ENCODE data around the gene MILR1. TPM values are rescaled to one million over a fixed set of nuclear protein-coding genes. Genes with fewer than 3 reads are reported as not detected.

The MILR1 gene
- total and polyA plus RNA-seq, 2 experiments from 2014 or later: 0.47 TPM

GRCh38 chr17:64491034-64491860 is 42.3 kb downstream of the MILR1 start:
- Histone ChIP-seq H2AFZ (no peak overlapping the region), H3K27ac (no peak overlapping the region), H3K9me2 (replicated peaks; ENCODE audit: insufficient read depth) (no peaks in the 10 kb centered on the region), H3K4me1 (ENCODE audit: insufficient read depth) (peaks cover 6% of the 10 kb centered on the region), H3K9me3 (ENCODE audit: low read depth) (no peaks in the 10 kb centered on the region), H3K27me3 (no peaks in the 10 kb centered on the region), H3K36me3 (replicated peaks; ENCODE audit: insufficient read depth, low read depth) (no peaks in the 10 kb centered on the region), H4K20me1 (ENCODE audit: insufficient read depth, poor library complexity, severe bottlenecking) (no peaks in the 10 kb centered on the region), H3K79me2 (peaks cover 27% of the 10 kb centered on the region), H3K4me3 (no peak overlapping the region), H3K4me2 (no peak overlapping the region)
- 97% methylated on average over 13 of the region's 13 CpGs for WGBS (ENCODE audit: low lambda C conversion rate, missing lambda C conversion rate)
- TF ChIP-seq CTCF (IDR thresholded peaks at IDR 0.05; ENCODE audit: poor library complexity) (peak; percentile 43), EZH2 (IDR thresholded peaks at IDR 0.05; ENCODE audit: borderline replicate concordance) (no peak)
- DNase-seq (ENCODE audit: low spot score): peak; percentile 23

GRCh38 chr17:64491994-64492393 is 43.1 kb downstream of the MILR1 start:
- no peaks in the 10 kb centered on the region for H3K36me3 ChIP-seq (replicated peaks; ENCODE audit: insufficient read depth, low read depth)
- no peak overlapping the region for H3K4me3 ChIP-seq
- peaks cover 6% of the 10 kb centered on the region for H3K4me1 ChIP-seq (ENCODE audit: insufficient read depth)
- H3K79me2 ChIP-seq: peaks cover 28% of the 10 kb centered on the region
- WGBS (ENCODE audit: low lambda C conversion rate, missing lambda C conversion rate): 91% methylated on average over 3 of the region's 3 CpGs
- H3K27me3 ChIP-seq: no peaks in the 10 kb centered on the region
- no peak for DNase-seq (ENCODE audit: low spot score)
- no peaks in the 10 kb centered on the region for H3K9me3 ChIP-seq (ENCODE audit: low read depth)
- no peak overlapping the region for H3K4me2 ChIP-seq
- no peaks in the 10 kb centered on the region for H4K20me1 ChIP-seq (ENCODE audit: insufficient read depth, poor library complexity, severe bottlenecking)
- H3K9me2 ChIP-seq (replicated peaks; ENCODE audit: insufficient read depth): no peaks in the 10 kb centered on the region
- H2AFZ ChIP-seq: no peak overlapping the region
- TF ChIP-seq EZH2phosphoT487 (IDR thresholded peaks at IDR 0.05; ENCODE audit: low read depth, severe bottlenecking, unreplicated experiment): no peak
- TF ChIP-seq CTCF (IDR thresholded peaks at IDR 0.05; ENCODE audit: poor library complexity): no peak
- no peak for TF ChIP-seq EZH2 (IDR thresholded peaks at IDR 0.05; ENCODE audit: borderline replicate concordance)
- no peak overlapping the region for H3K27ac ChIP-seq

DNA sequence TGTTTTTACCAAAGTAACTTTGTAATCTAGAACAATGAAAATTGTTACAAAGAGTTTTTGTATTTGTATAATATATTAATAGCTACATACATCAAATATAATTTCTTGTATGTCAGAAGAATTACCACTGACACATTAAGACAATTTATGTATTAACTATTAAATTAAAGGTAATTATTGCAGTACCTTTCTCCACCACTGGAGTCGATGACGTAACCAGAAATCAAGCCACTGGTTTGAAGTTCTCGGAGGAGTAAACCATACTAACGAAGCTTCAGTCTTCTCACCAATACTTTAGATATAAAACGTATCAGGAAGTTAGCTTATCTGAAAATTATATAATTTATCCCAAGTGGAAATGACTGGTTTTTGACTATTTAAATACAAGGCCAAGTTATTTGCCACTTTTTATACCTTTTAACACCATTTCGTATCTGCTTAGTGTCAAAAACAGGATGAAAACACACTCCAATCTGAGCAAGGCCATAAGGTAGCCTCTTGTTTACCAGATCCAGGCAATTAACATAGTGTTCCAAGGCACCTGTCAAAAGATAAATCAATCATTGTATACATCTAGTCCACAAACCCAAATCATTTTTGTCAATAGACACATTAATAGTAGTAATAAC is 43.7 kb downstream of the MILR1 start:
- Histone ChIP-seq H3K9me3 (ENCODE audit: low read depth) (no peaks in the 10 kb centered on the region), H2AFZ (no peak overlapping the region), H3K4me3 (no peak overlapping the region), H4K20me1 (ENCODE audit: insufficient read depth, poor library complexity, severe bottlenecking) (no peaks in the 10 kb centered on the region), H3K4me2 (no peak overlapping the region), H3K36me3 (replicated peaks; ENCODE audit: insufficient read depth, low read depth) (no peaks in the 10 kb centered on the region), H3K27me3 (no peaks in the 10 kb centered on the region), H3K79me2 (peaks cover 28% of the 10 kb centered on the region), H3K9me2 (replicated peaks; ENCODE audit: insufficient read depth) (no peaks in the 10 kb centered on the region), H3K27ac (no peak overlapping the region), H3K4me1 (ENCODE audit: insufficient read depth) (peaks cover 10% of the 10 kb centered on the region)
- no peak for DNase-seq (ENCODE audit: low spot score)
- TF ChIP-seq EZH2 (IDR thresholded peaks at IDR 0.05; ENCODE audit: borderline replicate concordance): no peak
- TF ChIP-seq CTCF (IDR thresholded peaks at IDR 0.05; ENCODE audit: poor library complexity): peak; percentile 14
- TF ChIP-seq EZH2phosphoT487 (IDR thresholded peaks at IDR 0.05; ENCODE audit: low read depth, severe bottlenecking, unreplicated experiment): no peak
- WGBS (ENCODE audit: low lambda C conversion rate, missing lambda C conversion rate): 95% methylated on average over 6 of the region's 6 CpGs
